CD4-positive, alpha-beta T cell (primary cell): ENCODE results near the gene ACBD6. TPM values are rescaled to one million over a fixed set of nuclear protein-coding genes. Genes with fewer than 3 reads are reported as not detected.

Experiments
- ATAC-seq: fragments of 200-7000 bp; cut with Tn5 transposase; one replicate; pipeline ENCODE4 v1.10.0; 2022; ENCODE audit warnings: mild to moderate bottlenecking; ENCODE audit not compliant: poor library complexity
- CTCF ChIA-PET: fragments of 350-600 bp; sonication (Branson Sonifier 250); formaldehyde crosslinking; loops from one replicate; lab custom pipeline; 2021; ENCODE audit warnings: antibody characterized with exemption, inconsistent platforms; lab: Charles Lee
- POLR2A ChIA-PET: fragments of 350-600 bp; sonication (Branson Sonifier 250); formaldehyde crosslinking; loops from one replicate; lab custom pipeline; 2021; ENCODE audit warnings: antibody characterized with exemption, inconsistent platforms; lab: Charles Lee
- DNase-seq, 14 experiments: peaks; one replicate each; pipeline ENCODE4 v3.0.0-alpha.2; 2013 to 2020; ENCODE audit warnings: mixed read lengths in 2 of 14
- H3K27ac ChIP-seq, 2 donors: one replicate each; pipeline versions ENCODE4 v1.5.1 to v1.7.0; 2013; ENCODE audit warnings: low read length in 2 of 2, low read depth in 1 of 2, mild to moderate bottlenecking in 1 of 2
- H3K27me3 ChIP-seq, 2 experiments: 1 replicate in 1 of 2; 2 replicates in 1 of 2; pipeline versions ENCODE4 v1.6.1 to v1.7.0; 2013; ENCODE audit warnings: low read length in 2 of 2, control low read depth in 1 of 2, mild to moderate bottlenecking in 1 of 2, moderate library complexity in 1 of 2; ENCODE audit not compliant: insufficient read depth in 2 of 2, control insufficient read depth in 1 of 2
- H3K36me3 ChIP-seq: one replicate; pipeline ENCODE4 v1.6.1; 2013; ENCODE audit warnings: low read length, control low read depth; ENCODE audit not compliant: insufficient read depth
- H3K4me1 ChIP-seq: one replicate; pipeline ENCODE4 v1.6.1; 2013; ENCODE audit warnings: low read length, control low read depth; ENCODE audit not compliant: insufficient read depth
- H3K4me3 ChIP-seq: one replicate; pipeline ENCODE4 v1.5.1; 2013; ENCODE audit warnings: mild to moderate bottlenecking, low read length, moderate library complexity
- H3K9me3 ChIP-seq, 2 experiments: 1 replicate in 1 of 2; 2 replicates in 1 of 2; pipeline versions ENCODE4 v1.6.1 to v1.7.0; 2013; ENCODE audit warnings: low read length in 2 of 2, mild to moderate bottlenecking in 2 of 2, control low read depth in 1 of 2, moderate library complexity in 1 of 2; ENCODE audit not compliant: control insufficient read depth in 1 of 2, insufficient read depth in 1 of 2
- H3K27ac Mint-ChIP-seq: one replicate; pipeline ENCODE4 v1.8.0; 2020; ENCODE audit warnings: mixed read lengths
- H3K27me3 Mint-ChIP-seq: one replicate; pipeline ENCODE4 v1.8.0; 2021; ENCODE audit warnings: mixed read lengths
- H3K36me3 Mint-ChIP-seq: one replicate; pipeline ENCODE4 v1.8.0; 2021; ENCODE audit warnings: low read depth, mixed read lengths
- H3K4me1 Mint-ChIP-seq: one replicate; pipeline ENCODE4 v1.8.0; 2021; ENCODE audit warnings: low read depth, mixed read lengths
- H3K4me3 Mint-ChIP-seq: one replicate; pipeline ENCODE4 v1.8.0; 2020; ENCODE audit warnings: mild to moderate bottlenecking, mixed read lengths
- H3K9me3 Mint-ChIP-seq: one replicate; pipeline ENCODE4 v1.8.0; 2020; ENCODE audit warnings: mixed read lengths
- intact Hi-C, 2 experiments: fragments of 100-400 bp; cut with DNase I in 1 of 2; cut with micrococcal nuclease in 1 of 2; formaldehyde crosslinking; loops; one replicate each; pipeline versions ENCODE4 v1.15.1 to v1.9.0; 2023 to 2025; cut with DNase I, micrococcal nuclease
- total RNA-seq, 174 experiments: library from RNA in 2 of 174; stranded (reverse) in 2 of 174; gene quantifications; one replicate each; pipeline ENCODE4 v1.2.3 and lab custom pipeline; 2021 to 2026
- TF ChIP-seq, protein P1 (sequence below): fragments of 200-600 bp; IDR thresholded peaks from one replicate; pipeline ENCODE4 v1.8.0; 2022; ENCODE audit warnings: antibody characterized with exemption, mild to moderate bottlenecking

ACBD6 gene
- total RNA-seq, 2 experiments from 2014 or later: 28.2 to 28.8 TPM

DNA sequence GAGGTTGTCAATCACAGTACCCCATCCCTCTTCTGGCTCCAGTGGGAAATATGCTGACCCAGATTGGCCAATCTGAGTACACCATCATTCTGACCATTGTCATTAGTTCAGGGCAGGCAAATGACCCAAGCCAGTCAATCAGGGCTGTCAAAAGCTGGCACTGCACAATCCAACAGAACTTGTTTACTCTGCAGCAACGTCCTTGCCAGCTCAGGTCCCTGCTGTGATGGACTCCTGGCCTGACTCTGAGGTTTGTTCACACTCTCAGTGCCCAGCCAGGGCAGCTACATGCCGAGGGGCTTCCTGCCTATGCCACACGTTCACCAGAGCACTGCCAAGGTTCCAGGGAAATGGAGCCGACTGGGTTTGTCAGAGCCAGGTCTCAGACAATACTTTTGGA, 41.7 kb upstream of the ACBD6 start:
- ATAC-seq (no peak), DNase-seq (no peak)
- H3K9me3 Mint-ChIP-seq: no peaks in the 10 kb centered on the region
- H3K4me1 Mint-ChIP-seq: no peaks in the 10 kb centered on the region
- POLR2A ChIA-PET: no interaction called here
- Histone ChIP-seq H3K27me3 (no peaks in the 10 kb centered on the region), H3K4me3 (no peak overlapping the region), H3K9me3 (no peaks in the 10 kb centered on the region), H3K36me3 (no peaks in the 10 kb centered on the region), H3K27ac (no peak overlapping the region), H3K4me1 (no peaks in the 10 kb centered on the region)
- intact Hi-C loops: no loop called here
- no peaks in the 10 kb centered on the region for H3K36me3 Mint-ChIP-seq
- TF ChIP-seq, protein P1, sequence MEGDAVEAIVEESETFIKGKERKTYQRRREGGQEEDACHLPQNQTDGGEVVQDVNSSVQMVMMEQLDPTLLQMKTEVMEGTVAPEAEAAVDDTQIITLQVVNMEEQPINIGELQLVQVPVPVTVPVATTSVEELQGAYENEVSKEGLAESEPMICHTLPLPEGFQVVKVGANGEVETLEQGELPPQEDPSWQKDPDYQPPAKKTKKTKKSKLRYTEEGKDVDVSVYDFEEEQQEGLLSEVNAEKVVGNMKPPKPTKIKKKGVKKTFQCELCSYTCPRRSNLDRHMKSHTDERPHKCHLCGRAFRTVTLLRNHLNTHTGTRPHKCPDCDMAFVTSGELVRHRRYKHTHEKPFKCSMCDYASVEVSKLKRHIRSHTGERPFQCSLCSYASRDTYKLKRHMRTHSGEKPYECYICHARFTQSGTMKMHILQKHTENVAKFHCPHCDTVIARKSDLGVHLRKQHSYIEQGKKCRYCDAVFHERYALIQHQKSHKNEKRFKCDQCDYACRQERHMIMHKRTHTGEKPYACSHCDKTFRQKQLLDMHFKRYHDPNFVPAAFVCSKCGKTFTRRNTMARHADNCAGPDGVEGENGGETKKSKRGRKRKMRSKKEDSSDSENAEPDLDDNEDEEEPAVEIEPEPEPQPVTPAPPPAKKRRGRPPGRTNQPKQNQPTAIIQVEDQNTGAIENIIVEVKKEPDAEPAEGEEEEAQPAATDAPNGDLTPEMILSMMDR: no peak
- no peaks in the 10 kb centered on the region for H3K27me3 Mint-ChIP-seq
- H3K27ac Mint-ChIP-seq: no peak overlapping the region
- H3K4me3 Mint-ChIP-seq: no peak overlapping the region
- CTCF ChIA-PET: no interaction called here

DNA sequence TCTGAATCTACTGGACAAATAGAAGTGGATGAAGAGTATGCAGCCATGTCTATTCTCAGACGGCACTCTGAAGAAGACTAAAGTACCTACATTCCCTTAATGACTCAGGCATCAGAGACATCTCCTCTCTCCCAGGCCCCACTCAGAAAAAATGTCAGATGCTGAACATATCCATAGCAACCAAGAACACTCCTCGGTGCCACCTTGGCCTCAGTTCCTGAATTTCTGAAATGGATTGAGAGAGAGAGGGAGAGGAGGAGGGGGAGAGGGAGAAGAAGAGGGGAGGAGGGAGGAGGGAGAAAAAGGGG, 40.4 kb upstream of the ACBD6 start:
- Histone ChIP-seq H3K4me3 (no peak overlapping the region), H3K27ac (no peak overlapping the region), H3K4me1 (no peaks in the 10 kb centered on the region), H3K27me3 (peaks cover 0 to 2% of the 10 kb centered on the region in 2 experiments), H3K36me3 (no peaks in the 10 kb centered on the region), H3K9me3 (no peaks in the 10 kb centered on the region)
- CTCF ChIA-PET: no interaction called here
- DNase-seq (no peak), ATAC-seq (no peak)
- no peaks in the 10 kb centered on the region for H3K4me1 Mint-ChIP-seq
- intact Hi-C loops: no loop called here
- H3K27ac Mint-ChIP-seq: no peak overlapping the region
- TF ChIP-seq, protein P1: no peak
- H3K4me3 Mint-ChIP-seq: no peak overlapping the region
- H3K36me3 Mint-ChIP-seq: no peaks in the 10 kb centered on the region
- no peaks in the 10 kb centered on the region for H3K9me3 Mint-ChIP-seq
- H3K27me3 Mint-ChIP-seq: no peaks in the 10 kb centered on the region
- POLR2A ChIA-PET: no interaction called here

DNA sequence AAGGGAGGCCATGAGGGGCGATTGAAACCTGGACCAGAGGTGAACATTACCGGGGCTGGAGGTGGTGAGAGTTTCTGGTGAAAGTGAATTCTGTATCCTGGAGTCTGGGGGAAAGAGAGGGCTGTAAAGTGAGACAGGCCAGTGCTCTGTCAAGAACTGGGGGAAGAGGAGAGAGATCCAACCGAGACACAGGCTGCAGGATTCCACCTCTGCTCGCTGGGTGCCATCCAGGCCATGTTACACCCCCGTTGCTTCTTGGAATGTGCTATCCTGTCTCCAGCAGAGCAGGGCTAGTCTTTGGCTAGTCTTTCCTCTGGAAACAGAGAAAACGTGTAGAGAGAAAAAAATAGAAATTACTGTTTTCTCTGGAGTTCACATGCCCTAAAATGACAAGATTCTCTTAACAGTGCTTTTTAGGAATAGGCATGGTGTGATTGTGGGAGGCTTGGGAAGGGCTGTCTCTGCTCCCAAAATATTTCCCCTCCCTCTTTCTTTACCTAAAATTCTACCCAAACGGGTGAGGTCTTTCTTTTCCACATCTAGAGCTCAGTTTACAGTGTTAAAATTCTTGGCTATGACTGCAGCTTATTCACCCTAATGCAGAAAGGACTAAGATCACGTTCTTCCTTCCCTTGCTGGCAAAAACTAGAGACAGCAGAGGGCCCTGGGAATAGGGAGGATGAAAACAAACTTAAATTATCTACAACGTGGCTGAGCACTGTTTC, 39.9 kb upstream of the ACBD6 start:
- ChIA-PET POLR2A (no interaction called here), CTCF (no interaction called here)
- Histone ChIP-seq H3K4me1 (no peaks in the 10 kb centered on the region), H3K36me3 (no peaks in the 10 kb centered on the region), H3K27me3 (peaks cover 0 to 2% of the 10 kb centered on the region in 2 experiments), H3K27ac (no peak overlapping the region), H3K9me3 (no peaks in the 10 kb centered on the region), H3K4me3 (no peak overlapping the region)
- TF ChIP-seq, protein P1: no peak
- H3K27me3 Mint-ChIP-seq: no peaks in the 10 kb centered on the region
- ATAC-seq (no peak), DNase-seq (no peak)
- no peaks in the 10 kb centered on the region for H3K9me3 Mint-ChIP-seq
- H3K36me3 Mint-ChIP-seq: no peaks in the 10 kb centered on the region
- intact Hi-C loops: no loop called here
- H3K4me3 Mint-ChIP-seq: no peak overlapping the region
- no peak overlapping the region for H3K27ac Mint-ChIP-seq
- H3K4me1 Mint-ChIP-seq: no peaks in the 10 kb centered on the region
